ENCODE measurements around the gene NKAIN2. TPM values are rescaled to one million over a fixed set of nuclear protein-coding genes. Genes with fewer than 3 reads are reported as not detected.

NKAIN2 gene
- total RNA-seq, 6 experiments from 2014 or later: not detected

GRCh38 chr6:124143435-124143834 is 339.8 kb downstream of the NKAIN2 start:
- no peaks in the 10 kb centered on the region for H3K36me3 Mint-ChIP-seq (ENCODE audit: low read depth)
- no peak for TF ChIP-seq CTCF (IDR thresholded peaks at IDR 0.05)
- H3K27ac Mint-ChIP-seq: no peak overlapping the region
- H3K9me3 Mint-ChIP-seq: peaks cover 31% of the 10 kb centered on the region
- H3K4me3 Mint-ChIP-seq: no peak overlapping the region
- DNase-seq: no peak
- H3K27me3 Mint-ChIP-seq (ENCODE audit: insufficient read depth): no peaks in the 10 kb centered on the region
- no peaks in the 10 kb centered on the region for H3K4me1 Mint-ChIP-seq (ENCODE audit: low read depth)

GRCh38 chr6:124147621-124148020 is 344.0 kb downstream of the NKAIN2 start:
- DNase-seq: no peak
- Mint-ChIP-seq H3K27ac (no peak overlapping the region), H3K4me3 (no peak overlapping the region), H3K36me3 (ENCODE audit: low read depth) (no peaks in the 10 kb centered on the region), H3K9me3 (peaks cover 22% of the 10 kb centered on the region), H3K4me1 (ENCODE audit: low read depth) (no peaks in the 10 kb centered on the region), H3K27me3 (ENCODE audit: insufficient read depth) (no peaks in the 10 kb centered on the region)
- TF ChIP-seq CTCF (IDR thresholded peaks at IDR 0.05): no peak

GRCh38 chr6:124148236-124148957 is 344.7 kb downstream of the NKAIN2 start:
- Mint-ChIP-seq H3K27me3 (ENCODE audit: insufficient read depth) (no peaks in the 10 kb centered on the region), H3K27ac (no peak overlapping the region), H3K4me1 (ENCODE audit: low read depth) (no peaks in the 10 kb centered on the region), H3K4me3 (no peak overlapping the region), H3K36me3 (ENCODE audit: low read depth) (no peaks in the 10 kb centered on the region), H3K9me3 (peaks cover 22% of the 10 kb centered on the region)
- no peak for TF ChIP-seq CTCF (IDR thresholded peaks at IDR 0.05)
- no peak for DNase-seq

- no peaks in the 10 kb centered on the region for H3K4me1 Mint-ChIP-seq (ENCODE audit: low read depth)
- no peak for TF ChIP-seq CTCF (IDR thresholded peaks at IDR 0.05)
- H3K36me3 Mint-ChIP-seq (ENCODE audit: low read depth): no peaks in the 10 kb centered on the region
- DNase-seq: no peak
- H3K27me3 Mint-ChIP-seq (ENCODE audit: insufficient read depth): no peaks in the 10 kb centered on the region
- H3K4me3 Mint-ChIP-seq: no peak overlapping the region
- peaks cover 25% of the 10 kb centered on the region for H3K9me3 Mint-ChIP-seq
- H3K27ac Mint-ChIP-seq: no peak overlapping the region
Measured at GRCh38 chr6:124149646-124150045, 346.0 kb downstream of the NKAIN2 start.

GRCh38 chr6:124158024-124158423 is 354.4 kb downstream of the NKAIN2 start:
- H3K27me3 Mint-ChIP-seq (ENCODE audit: insufficient read depth): no peaks in the 10 kb centered on the region
- DNase-seq: no peak
- H3K36me3 Mint-ChIP-seq (ENCODE audit: low read depth): 0 out of 2 replicates have a peak, but pooled peaks cover 4% of the 10 kb centered on the region
- H3K27ac Mint-ChIP-seq: no peak overlapping the region
- no peak for TF ChIP-seq CTCF (IDR thresholded peaks at IDR 0.05)
- H3K4me1 Mint-ChIP-seq (ENCODE audit: low read depth): no peaks in the 10 kb centered on the region
- H3K4me3 Mint-ChIP-seq: no peak overlapping the region
- peaks cover 35% of the 10 kb centered on the region for H3K9me3 Mint-ChIP-seq
